Endothelial cell of umbilical vein (primary cell): ENCODE measurements around the gene TEDC2. TPM values are rescaled to one million over a fixed set of nuclear protein-coding genes. Genes with fewer than 3 reads are reported as not detected.

Source experiments
- BruUV-seq: library from RNA; stranded (reverse); fragments of 400-500 nt; replicated peaks from 2 replicates; lab custom pipeline; 2021; lab: Mats Ljungman, UMichigan
- CTCF ChIA-PET: fragments of 300-600, 350-600 bp; sonication (Branson Sonifier 250); formaldehyde crosslinking; loops from one replicate; lab custom pipeline; 2021; ENCODE audit warnings: antibody characterized with exemption, inconsistent platforms; lab: Charles Lee
- POLR2A ChIA-PET: fragments of 300-600, 350-600 bp; sonication (Branson Sonifier 250); formaldehyde crosslinking; loops from one replicate; lab custom pipeline; 2021; ENCODE audit warnings: antibody characterized with exemption, inconsistent platforms; lab: Charles Lee
- DNase-seq: peaks from one replicate; pipeline ENCODE4 v3.0.0-alpha.2; 2011; ENCODE audit warnings: low read depth, low spot score
- FAIRE-seq: peaks from 2 replicates; lab custom pipeline; 2011; peaks lifted over from hg19 to GRCh38; lab: Jason Lieb, UNC
- H2AFZ ChIP-seq: 2 replicates; pipeline ENCODE4 v1.6.0; 2012; ENCODE audit warnings: low read depth, low read length, control low read depth, inconsistent platforms
- H3K27ac ChIP-seq: 2 replicates; pipeline ENCODE4 v1.5.1; 2011; ENCODE audit warnings: low read depth, mild to moderate bottlenecking, control low read depth, low read length, moderate library complexity; ENCODE audit not compliant: insufficient read depth
- H3K27me3 ChIP-seq, 2 experiments: 2 replicates each; pipeline versions ENCODE4 v1.6.0 to v1.6.1; 2011; ENCODE audit warnings: low read length in 2 of 2, mixed read lengths in 1 of 2; ENCODE audit not compliant: control insufficient read depth in 2 of 2, insufficient read depth in 2 of 2
- H3K36me3 ChIP-seq, 2 experiments: 2 replicates in 1 of 2; 3 replicates in 1 of 2; pipeline ENCODE4 v1.5.1; 2011; ENCODE audit warnings: low read length in 2 of 2, mild to moderate bottlenecking in 1 of 2, moderate library complexity in 1 of 2; ENCODE audit not compliant: control insufficient read depth in 2 of 2, insufficient read depth in 2 of 2; ENCODE audit errors: extremely low read depth in 1 of 2
- H3K4me1 ChIP-seq: 3 replicates; pipeline ENCODE4 v1.5.1; 2011; ENCODE audit warnings: mild to moderate bottlenecking, low read length; ENCODE audit not compliant: control insufficient read depth, insufficient read depth; ENCODE audit errors: extremely low read depth
- H3K4me2 ChIP-seq: 2 replicates; pipeline ENCODE4 v1.6.1; 2011; ENCODE audit warnings: low read length, control low read depth, mixed read lengths; ENCODE audit not compliant: insufficient read depth
- H3K4me3 ChIP-seq, 3 experiments: fragments of 200-600 bp in 1 of 3; sonication (generic), shearing (Covaris generic) in 1 of 3; replicated peaks in 1 of 3; 2 replicates each; pipeline ENCODE4 v1.5.1; 2011 to 2016; ENCODE audit warnings: control low read depth in 3 of 3, low read length in 3 of 3, mild to moderate bottlenecking in 2 of 3, inconsistent platforms in 1 of 3, low read depth in 1 of 3, moderate library complexity in 1 of 3; ENCODE audit not compliant: insufficient read depth in 1 of 3
- H3K79me2 ChIP-seq: 2 replicates; pipeline ENCODE4 v1.6.0; 2012; ENCODE audit warnings: low read length, inconsistent platforms; ENCODE audit not compliant: control insufficient read depth, insufficient read depth
- H3K9ac ChIP-seq: replicated peaks from 2 replicates; pipeline ENCODE3; 2011; ENCODE audit warnings: low read length, control low read depth; ENCODE audit not compliant: insufficient read depth; ENCODE audit errors: extremely low read depth
- H3K9me1 ChIP-seq: replicated peaks from 3 replicates; pipeline ENCODE4 v1.6.0; 2011; ENCODE audit warnings: mild to moderate bottlenecking, low read length; ENCODE audit not compliant: control insufficient read depth, insufficient read depth; ENCODE audit errors: extremely low read depth
- H3K9me3 ChIP-seq: replicated peaks from 2 replicates; pipeline ENCODE4 v1.5.1; 2012; ENCODE audit warnings: low read length, inconsistent platforms; ENCODE audit not compliant: control insufficient read depth, insufficient read depth
- H4K20me1 ChIP-seq: replicated peaks from 2 replicates; pipeline ENCODE3; 2011; ENCODE audit warnings: mild to moderate bottlenecking, low read length; ENCODE audit not compliant: control insufficient read depth, insufficient read depth; ENCODE audit errors: extremely low read depth
- CTCF ChIP-seq, 2 donors: IDR thresholded peaks; 1 replicate in 1 of 2; 2 replicates in 1 of 2; pipeline ENCODE4 v1.5.1; 2011; ENCODE audit warnings: low read length in 2 of 2, mild to moderate bottlenecking in 2 of 2, moderate library complexity in 2 of 2, control low read depth in 1 of 2, inconsistent platforms in 1 of 2, low read depth in 1 of 2; ENCODE audit not compliant: insufficient read depth in 1 of 2; ENCODE audit errors: extremely low read depth in 1 of 2
- EZH2 ChIP-seq: IDR thresholded peaks from 2 replicates; pipeline ENCODE4 v1.6.1; 2012; ENCODE audit warnings: borderline replicate concordance, low read depth, mild to moderate bottlenecking, moderate library complexity, low read length, inconsistent platforms; ENCODE audit not compliant: severe bottlenecking
- FOS ChIP-seq: IDR thresholded peaks from 2 replicates; pipeline ENCODE4 v1.6.1; 2011; ENCODE audit warnings: mild to moderate bottlenecking, low read length, moderate library complexity, borderline replicate concordance; ENCODE audit not compliant: insufficient read depth
- GATA2 ChIP-seq: IDR thresholded peaks from 2 replicates; pipeline ENCODE4 v1.7.0; 2011; ENCODE audit warnings: low read depth, mild to moderate bottlenecking, moderate library complexity, mixed read lengths, low read length; ENCODE audit not compliant: insufficient read length, insufficient read depth
- JUN ChIP-seq: IDR thresholded peaks from 2 replicates; pipeline ENCODE4 v1.6.1; 2011; ENCODE audit warnings: borderline replicate concordance, low read depth; ENCODE audit not compliant: insufficient read length, insufficient read depth
- MYC ChIP-seq: IDR thresholded peaks from one replicate; pipeline ENCODE4 v1.6.1; 2011; ENCODE audit warnings: mild to moderate bottlenecking, low read depth, low read length
- POLR2A ChIP-seq: IDR thresholded peaks from 2 replicates; pipeline ENCODE4 v1.6.1; 2012; ENCODE audit warnings: low read depth, mild to moderate bottlenecking, control low read depth, low read length
- POLR2AphosphoS5 ChIP-seq: IDR thresholded peaks from 2 replicates; pipeline ENCODE4 v1.6.1; 2012; ENCODE audit warnings: low read depth, mild to moderate bottlenecking, control low read depth, low read length, moderate library complexity; ENCODE audit not compliant: insufficient read depth
- dilution Hi-C: fragments of 300-500 bp; cut with MboI; formaldehyde crosslinking; loops from one replicate; pipeline ENCODE4 v1.15.0; 2019; ENCODE audit warnings: low sequenced_read_pairs; ENCODE audit not compliant: extremely low pct_ligation_motif_present
- intact Hi-C: fragments of 100-400 bp; cut with micrococcal nuclease; formaldehyde crosslinking; loops from one replicate; pipeline ENCODE4 v1.10.0; 2022
- polyA plus RNA-seq, 4 experiments: library from polyadenylated mRNA; depleted of rRNA in 3 of 4; stranded (reverse) in 3 of 4; unstranded in 1 of 4; fragments of >200 nt; gene quantifications; 2 replicates each; pipeline versions ENCODE4 v1.2.1 to v1.2.3, GENCODE V29; 2011 to 2012; ENCODE audit warnings: missing spikeins in 1 of 4
- total RNA-seq: library from RNA; stranded (reverse); gene quantifications from 2 replicates; pipeline ENCODE4 v1.2.3, GENCODE V29; 2021
- TF ChIP-seq, protein P1 (sequence below): IDR thresholded peaks from 2 replicates; pipeline ENCODE4 v1.6.1; 2011; ENCODE audit not compliant: insufficient read depth, insufficient read length

TEDC2 gene
- total and polyA plus RNA-seq, 2 donors (not counting 3 experiments of a cell fraction or from before 2014, with no cell fraction given) = 7.6 to 12.7 TPM

- no peaks in the 10 kb centered on the region for H3K4me1 ChIP-seq
- dilution Hi-C loops (no loop called here), intact Hi-C loops (no loop called here)
- H4K20me1 ChIP-seq = no peaks in the 10 kb centered on the region
- H3K4me2 ChIP-seq = no peak overlapping the region
- ChIA-PET CTCF (interaction anchor here (3.0 kb wide), 1 partner anchor 16 kb away, joined by 14 read pairs; no protein-coding TSS in a partner anchor), POLR2A (no interaction called here)
- FAIRE-seq = no peak
- H3K79me2 ChIP-seq = peaks cover 6% of the 10 kb centered on the region
- TF ChIP-seq MYC = no peak
- TF ChIP-seq GATA2 = no peak
- no peak for TF ChIP-seq EZH2
- no peak for TF ChIP-seq FOS
- DNase-seq = no peak
- H3K9me1 ChIP-seq = no peaks in the 10 kb centered on the region
- H2AFZ ChIP-seq = no peak overlapping the region
- BruUV-seq = no TSS peak
- no peak overlapping the region for H3K9ac ChIP-seq
- H3K27ac ChIP-seq = no peak overlapping the region
- no peaks in the 10 kb centered on the region for H3K27me3 ChIP-seq
- H3K36me3 ChIP-seq = no peaks in the 10 kb centered on the region
- H3K9me3 ChIP-seq = no peaks in the 10 kb centered on the region
- no peak overlapping the region for H3K4me3 ChIP-seq
These were observed 25.1 kb downstream of the TEDC2 start for GRCh38 chr16:2484898-2485508.

DNA sequence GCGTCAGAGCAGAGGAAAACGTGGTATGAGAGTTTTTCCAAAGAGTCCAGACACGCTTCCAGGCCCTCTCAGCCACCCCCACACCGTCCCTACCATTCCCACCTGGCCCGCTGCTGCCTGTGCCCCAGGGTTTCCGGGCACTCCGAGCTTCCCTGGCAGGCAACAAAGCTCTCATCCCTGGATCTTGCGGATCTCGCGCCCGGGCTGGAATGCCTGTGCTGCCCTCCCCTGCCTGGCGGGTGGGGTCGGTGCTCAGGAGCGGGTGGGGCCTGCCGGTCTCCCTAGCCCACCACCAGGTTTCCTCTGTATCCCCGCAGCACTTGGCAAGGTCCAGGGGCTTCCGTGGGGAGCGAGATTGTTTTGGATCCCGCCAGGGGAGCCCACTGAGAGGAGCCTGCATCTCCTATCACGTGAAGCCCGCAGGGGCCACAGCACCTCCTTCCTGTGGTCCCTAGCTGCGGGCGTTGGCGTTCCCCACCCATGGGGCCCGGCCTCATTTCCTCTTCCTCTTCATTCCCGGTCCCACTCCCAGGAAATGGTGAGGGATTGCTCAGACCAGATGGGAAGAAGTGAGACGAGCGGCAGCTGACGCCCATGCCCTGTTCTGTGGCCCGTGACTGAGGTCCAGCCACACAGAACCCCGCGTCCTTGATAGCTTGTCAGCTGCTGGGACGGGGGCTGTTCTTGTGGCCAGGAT, 26.1 kb downstream of the TEDC2 start:
- Histone ChIP-seq H3K9ac (no peak overlapping the region), H4K20me1 (no peaks in the 10 kb centered on the region), H3K4me2 (no peak overlapping the region), H3K9me1 (no peaks in the 10 kb centered on the region), H3K27me3 (no peaks in the 10 kb centered on the region), H3K9me3 (no peaks in the 10 kb centered on the region), H3K79me2 (peaks cover 6% of the 10 kb centered on the region), H3K4me3 (no peak overlapping the region), H3K4me1 (no peaks in the 10 kb centered on the region), H2AFZ (no peak overlapping the region), H3K36me3 (no peaks in the 10 kb centered on the region), H3K27ac (no peak overlapping the region)
- intact Hi-C loops (loop anchor here (1.0 kb wide), 1 partner anchor 26 kb away; no protein-coding TSS in a partner anchor), dilution Hi-C loops (no loop called here)
- CTCF ChIA-PET = interaction anchor here (1.2 to 3.0 kb wide), 2 partner anchors 11 to 15 kb away, joined by 7 to 14 read pairs; partner anchors contain the start of gene TBC1D24
- POLR2A ChIA-PET = no interaction called here
- DNase-seq = no peak
- BruUV-seq = no TSS peak
- no peak for FAIRE-seq
- TF ChIP-seq JUN = no peak
- TF ChIP-seq GATA2 = no peak
- TF ChIP-seq, protein P1, sequence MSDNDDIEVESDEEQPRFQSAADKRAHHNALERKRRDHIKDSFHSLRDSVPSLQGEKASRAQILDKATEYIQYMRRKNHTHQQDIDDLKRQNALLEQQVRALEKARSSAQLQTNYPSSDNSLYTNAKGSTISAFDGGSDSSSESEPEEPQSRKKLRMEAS = no peak
- no peak for TF ChIP-seq MYC
- TF ChIP-seq POLR2AphosphoS5 = no peak
- TF ChIP-seq FOS = no peak
- TF ChIP-seq POLR2A = no peak
- no peak for TF ChIP-seq CTCF (IDR thresholded peaks at IDR 0.05; ENCODE audit: extremely low read depth in 1 of 2, insufficient read depth in 1 of 2, low read depth in 1 of 2, low read length in 2 of 2)
- TF ChIP-seq EZH2 = no peak
